Neural progenitor cell (in vitro differentiated cells): ENCODE data around the gene NOSTRIN.

Experiments
- CTCF ChIP-seq: fragments of 200-600 bp; sonication (generic); IDR thresholded peaks from 2 replicates; pipeline ENCODE4 v1.5.1; 2017; ENCODE audit warnings: antibody characterized with exemption, mild to moderate bottlenecking
- EZH2 ChIP-seq: fragments of 200-600 bp; sonication (generic); IDR thresholded peaks from 2 replicates; pipeline ENCODE4 v1.6.1; 2017; ENCODE audit warnings: antibody characterized with exemption, mild to moderate bottlenecking, moderate library complexity

GRCh38 chr2:168816369-168816768, 13.9 kb downstream of the NOSTRIN start:
- TF ChIP-seq CTCF (no peak), EZH2 (no peak)
